ENCODE measurements around the gene C1QTNF3.
"Not testable (repeated sequence)": the region's sequence is repeated elsewhere in the genome, so short reads cannot be mapped to it uniquely, and the experiment has no call there.

The C1QTNF3 gene

GRCh38 chr5:34047774-34048572, 5.0 kb upstream of the C1QTNF3 start:
- no peak for DNase-seq

GRCh38 chr5:34047143-34047542, 4.1 kb upstream of the C1QTNF3 start:
- no peak for DNase-seq

DNA sequence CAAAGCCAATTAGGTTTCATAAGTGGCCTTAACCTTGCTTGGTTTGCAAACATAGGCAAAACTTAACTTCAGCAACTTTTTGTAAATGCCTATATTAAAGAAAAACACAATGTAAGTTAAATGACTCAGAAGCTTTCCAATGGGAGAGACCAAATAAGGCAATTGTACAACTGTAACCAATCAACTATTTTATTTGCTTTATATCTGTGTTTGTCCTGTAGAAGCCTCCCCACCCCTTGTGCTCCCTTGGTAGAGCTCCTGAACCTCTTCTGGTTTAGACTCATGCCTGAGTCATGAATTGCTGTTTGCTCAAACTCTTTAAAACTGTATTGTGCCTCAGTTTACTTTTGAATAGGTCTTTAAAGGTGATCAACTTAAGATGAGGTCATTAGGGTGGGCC, 3.0 kb upstream of the C1QTNF3 start:
- DNase-seq = no peak

DNA sequence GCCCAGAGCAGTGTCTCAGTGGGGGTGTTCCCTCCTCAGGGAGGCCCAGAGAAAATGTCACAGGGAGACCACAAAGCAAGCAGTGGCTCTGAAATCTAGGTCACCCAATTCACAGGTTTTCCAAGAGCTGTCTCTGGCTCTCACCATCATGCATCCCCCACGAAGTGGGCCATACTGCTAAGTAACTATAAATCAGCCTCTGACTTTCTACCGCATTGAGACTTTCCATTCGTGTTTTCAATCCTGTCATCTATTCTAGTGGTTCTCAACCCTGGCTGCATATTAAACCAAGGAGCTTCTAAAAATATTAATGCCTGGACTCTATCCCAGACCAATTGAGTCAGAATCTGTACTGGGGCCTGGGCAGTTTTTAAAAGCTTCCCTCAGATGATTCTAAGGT, 2.0 kb upstream of the C1QTNF3 start:
- no peak for DNase-seq

DNA sequence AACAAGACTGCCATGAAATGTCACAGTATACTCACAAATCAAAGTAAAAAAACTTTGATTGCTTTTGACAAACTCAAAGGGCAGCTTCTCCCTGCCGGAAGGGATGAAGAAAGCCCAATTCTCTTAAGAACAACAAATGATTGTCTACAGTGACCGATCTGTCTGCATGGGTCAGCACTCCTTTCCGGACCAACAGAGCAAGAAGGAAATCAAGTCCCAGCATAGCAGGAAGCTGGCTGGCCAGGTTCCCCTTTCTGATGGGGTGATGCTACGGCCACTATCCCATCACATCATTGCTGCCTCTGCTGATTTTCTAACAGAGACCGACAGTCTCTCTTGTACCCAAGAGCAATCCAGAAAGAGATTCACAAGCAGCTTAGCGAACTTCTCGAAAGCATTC, 692 bp downstream of the C1QTNF3 start:
- DNase-seq = no peak

- no peak for DNase-seq
These were observed 1.6 kb downstream of the C1QTNF3 start for GRCh38 chr5:34041247-34041972.

DNA sequence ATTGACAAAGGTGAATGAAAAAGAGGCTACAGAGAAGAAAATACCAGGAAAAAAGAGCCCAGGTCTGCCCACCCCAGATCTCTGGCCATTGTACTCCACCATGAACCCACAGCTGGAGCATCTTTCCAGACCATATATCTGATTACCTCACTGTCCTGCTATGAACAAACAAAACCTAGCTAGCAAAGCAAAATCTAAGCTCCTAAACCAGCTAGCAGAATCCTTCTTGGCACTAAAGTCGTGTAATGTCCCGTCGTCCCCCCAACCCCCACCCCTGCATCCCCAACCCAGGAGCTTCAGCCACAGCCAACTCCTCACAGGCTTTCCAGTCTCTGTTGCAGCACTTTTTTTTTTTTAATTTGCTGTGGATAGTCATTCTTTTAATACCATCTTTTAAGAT, 2.5 kb downstream of the C1QTNF3 start:
- no peak for DNase-seq

- no peak for DNase-seq
These were observed 3.4 kb downstream of the C1QTNF3 start for GRCh38 chr5:34039398-34040157.

- DNase-seq = no peak
These were observed 4.2 kb downstream of the C1QTNF3 start for GRCh38 chr5:34038838-34039237.

DNA sequence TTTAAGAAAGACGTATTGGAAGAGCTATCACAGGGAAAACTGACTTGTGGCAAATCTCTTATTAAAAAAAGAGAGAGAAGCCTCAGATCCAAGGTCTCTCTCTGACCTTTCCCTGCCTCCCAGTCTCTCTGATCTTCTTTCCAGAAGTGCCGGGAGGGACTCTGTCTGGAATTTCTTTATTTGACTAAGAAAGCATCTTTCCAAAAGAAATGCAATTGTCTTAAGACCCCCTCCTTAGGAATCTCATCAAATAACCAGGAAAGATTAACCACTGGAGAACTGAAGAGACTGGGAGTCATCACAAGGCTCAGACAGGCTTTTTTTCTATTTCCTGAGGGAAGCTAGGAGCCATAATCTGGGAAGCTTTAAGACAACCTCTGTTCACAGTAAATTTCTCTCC, 4.6 kb downstream of the C1QTNF3 start:
- no peak for DNase-seq

GRCh38 chr5:34037726-34038125, 5.3 kb downstream of the C1QTNF3 start:
- no peak for DNase-seq

- DNase-seq = no peak
These were observed 7.3 kb downstream of the C1QTNF3 start for GRCh38 chr5:34035756-34036155.

DNA sequence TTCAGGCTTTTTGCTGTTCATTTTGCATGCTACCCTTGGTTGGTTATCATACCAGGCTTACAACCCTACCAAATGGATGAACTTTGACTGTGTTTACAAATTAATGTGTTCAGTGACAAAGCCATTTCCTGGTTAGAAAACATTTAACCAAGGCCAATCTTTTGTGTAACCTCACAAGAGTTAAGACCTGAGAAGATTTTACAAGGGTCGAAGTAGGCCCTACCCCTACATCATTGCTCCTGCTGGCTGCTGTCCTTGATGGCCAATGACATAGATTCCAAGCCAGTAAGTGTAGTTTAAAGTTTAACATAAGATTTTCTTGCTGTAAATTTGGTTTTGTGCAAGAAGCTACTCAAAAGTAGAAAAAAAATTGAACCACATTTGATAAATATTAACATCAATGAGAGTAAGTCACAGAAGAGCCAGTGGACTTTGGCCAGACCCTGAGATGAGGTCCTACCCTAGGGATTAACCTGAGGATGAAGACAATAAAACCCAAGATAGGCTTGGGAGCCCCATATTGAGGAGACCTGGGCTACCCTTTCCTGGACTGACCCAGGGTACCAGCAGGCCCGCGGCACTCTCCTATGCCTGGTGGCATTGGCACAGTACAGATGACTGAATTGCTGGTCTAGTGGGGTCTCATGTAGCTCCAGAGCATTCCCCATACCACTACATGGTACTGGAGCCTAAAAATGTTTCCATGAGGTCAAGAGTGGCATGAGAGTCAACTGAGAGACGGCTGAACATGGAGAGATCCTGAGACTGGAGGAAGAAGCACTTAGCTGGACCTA, 8.3 kb downstream of the C1QTNF3 start:
- no peak for DNase-seq

GRCh38 chr5:34031966-34032365, 11.0 kb downstream of the C1QTNF3 start:
- no peak for DNase-seq

DNA sequence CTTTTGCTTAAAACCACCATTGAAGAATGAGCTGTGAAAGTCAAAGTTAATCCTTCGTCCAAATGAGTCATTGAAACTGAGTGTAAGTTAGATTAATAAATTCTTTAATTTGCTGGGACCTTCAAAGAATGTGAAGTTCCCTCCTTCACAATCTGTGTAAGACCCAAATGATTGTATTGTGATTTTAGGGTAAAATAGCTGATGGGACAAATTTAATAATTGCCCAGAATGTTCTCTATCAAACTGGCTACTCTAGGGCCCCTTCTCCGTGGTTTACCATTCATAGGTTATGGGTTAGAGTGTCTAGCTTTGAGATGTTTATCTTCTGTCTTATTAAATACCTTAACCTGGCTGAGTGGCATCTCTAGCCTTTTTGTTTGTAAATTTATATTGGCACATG, 11.9 kb downstream of the C1QTNF3 start:
- no peak for DNase-seq

- not testable (repeated sequence) for DNase-seq
These were observed 12.4 kb downstream of the C1QTNF3 start for GRCh38 chr5:34030585-34030984.

DNA sequence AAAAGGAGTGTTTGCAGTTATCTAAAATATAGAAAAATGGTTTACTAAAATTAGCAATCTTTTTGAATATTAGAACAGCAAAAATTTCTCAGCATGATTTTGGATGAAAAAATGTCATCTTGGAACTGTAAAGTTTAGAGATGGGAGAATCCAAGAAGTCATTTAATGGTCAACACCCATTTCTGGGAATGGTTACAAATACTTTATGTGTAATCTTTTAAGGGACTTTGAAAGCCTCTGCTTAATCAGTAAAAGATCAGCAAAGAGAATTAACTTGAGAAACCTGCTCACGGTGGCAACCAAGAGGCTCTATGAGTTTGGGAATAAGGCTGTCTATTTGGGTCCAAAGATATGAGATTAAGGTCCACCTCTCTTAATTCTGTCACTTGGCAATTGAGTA, 13.0 kb downstream of the C1QTNF3 start:
- DNase-seq = no peak

DNA sequence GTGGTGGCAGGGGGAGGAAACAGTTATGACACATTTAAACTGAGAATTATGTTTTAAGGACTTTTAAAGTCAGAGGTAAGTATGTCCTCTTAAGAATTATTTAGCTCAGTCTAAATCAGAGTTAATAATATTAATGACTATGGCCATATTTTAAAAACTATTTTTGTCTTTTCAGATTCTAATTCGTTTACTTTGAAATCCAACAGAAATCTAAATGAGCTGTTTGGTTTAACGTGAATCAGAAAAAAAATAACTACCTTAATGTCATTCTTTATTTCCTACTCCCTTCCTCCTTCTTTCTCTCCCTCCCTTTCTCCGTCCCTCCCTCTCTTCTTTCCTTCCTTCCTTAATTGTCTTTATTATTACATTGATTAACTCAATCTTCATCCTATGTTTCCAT, 14.7 kb downstream of the C1QTNF3 start:
- no peak for DNase-seq

DNA sequence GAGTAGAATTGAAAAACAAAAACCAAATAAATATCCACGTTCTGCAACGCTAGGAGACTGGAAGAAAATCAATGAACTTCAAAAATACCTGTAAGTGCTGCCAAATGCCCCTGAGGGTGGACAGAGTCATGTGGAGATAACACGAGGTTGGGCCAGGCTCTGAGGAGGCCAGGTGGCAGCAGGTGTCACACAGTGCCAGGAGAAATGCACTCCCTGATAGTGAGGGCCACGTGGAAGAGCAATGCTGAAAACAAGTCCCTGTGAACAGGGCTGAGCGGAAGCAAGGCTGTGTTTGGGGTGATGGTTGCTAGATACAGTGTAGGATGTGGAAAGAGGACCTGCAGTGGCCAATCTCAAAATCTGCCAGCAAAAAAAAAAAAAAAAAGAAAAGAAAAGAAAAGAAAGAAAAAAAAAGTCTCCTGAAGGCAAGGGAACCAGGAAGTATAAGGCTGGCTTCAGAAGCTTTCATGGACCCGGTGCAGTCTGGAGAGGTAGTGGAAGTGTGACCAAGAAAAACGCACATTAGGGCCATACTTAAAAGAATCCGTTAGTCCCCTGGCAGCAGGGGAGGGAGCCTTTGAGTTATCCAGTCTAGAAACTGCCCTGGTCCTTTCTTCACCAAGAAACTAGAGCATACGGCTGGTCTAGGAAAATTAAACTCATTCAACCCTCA, 16.8 kb downstream of the C1QTNF3 start:
- no peak for DNase-seq

GRCh38 chr5:34022121-34022705, 20.8 kb downstream of the C1QTNF3 start:
- DNase-seq = no peak

DNA sequence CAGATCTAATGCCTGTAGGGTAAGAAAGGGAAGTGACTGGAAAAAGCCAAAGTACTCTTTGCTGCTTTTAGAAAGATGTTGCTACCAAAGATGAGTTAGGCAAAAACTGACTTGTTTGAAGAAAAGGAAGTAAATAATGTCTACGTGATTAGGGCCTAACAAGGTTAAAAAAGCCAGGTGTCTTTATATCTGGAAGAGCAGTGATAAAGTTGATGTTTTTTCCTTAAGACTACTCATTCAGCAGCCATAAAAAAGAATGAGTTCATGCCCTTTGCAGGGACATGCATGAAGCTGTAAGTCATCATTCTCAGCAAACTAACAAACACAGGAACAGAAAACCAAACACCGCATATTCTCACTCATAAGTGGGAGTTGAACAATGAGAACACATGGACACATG, 21.7 kb downstream of the C1QTNF3 start:
- no peak for DNase-seq

GRCh38 chr5:34020726-34021125, 22.3 kb downstream of the C1QTNF3 start:
- no peak for DNase-seq

Data from activated CD4-positive, CD25-positive, alpha-beta regulatory T cell treated with anti-CD3 and anti-CD28 coated beads, Interleukin-2, amount 50 U/mL, for 72 hours (primary cell).